ENCODE measurements around the gene AHSP. TPM values are rescaled to one million over a fixed set of nuclear protein-coding genes. Genes with fewer than 3 reads are reported as not detected.

AHSP gene
- not detected for total RNA-seq
- not detected for polyA plus RNA-seq
- long read RNA-seq, donor 1 = 0 reads
- long read RNA-seq, donor 2, partial matches to known transcripts = 0 of 2 reads
- long read RNA-seq, donor 2, other reads (novel, unspliced or antisense) = 0 of 2 reads
- long read RNA-seq, donor 3 = 0 reads

GRCh38 chr16:31527734-31528274 lies at the start of gene AHSP:
Gene AHSP (plus strand): TSS chr16:31527900. CDS start chr16:31528140, 240 bp downstream.
- no peak for DNase-seq
- no peak for TF ChIP-seq POLR2A (IDR thresholded peaks at IDR 0.05)
- TF ChIP-seq CTCF (IDR thresholded peaks at IDR 0.05) = no peak
- no peak for TF ChIP-seq EP300 (IDR thresholded peaks at IDR 0.05)
- intact Hi-C loops (cut with DNase I) = no loop called here
- Histone ChIP-seq H3K27me3 (no peaks in the 10 kb centered on the region), H3K4me3 (peak within 1 kb of the TSS; percentile 35), H3K4me1 (ENCODE audit: insufficient read depth) (peaks cover 3% of the 10 kb centered on the region), H3K36me3 (no peaks in the 10 kb centered on the region), H3K27ac (peak within 1 kb of the TSS in 1 of 2 donors; percentile 7), H3K9me3 (no peaks in the 10 kb centered on the region)
- 62 to 72% (median 70%) methylated on average over 6 of the region's 6 CpGs for WGBS, 3 donors

- Histone ChIP-seq H3K4me3 (no peak overlapping the region), H3K9me3 (no peaks in the 10 kb centered on the region), H3K36me3 (no peaks in the 10 kb centered on the region), H3K4me1 (ENCODE audit: insufficient read depth) (no peaks in the 10 kb centered on the region), H3K27me3 (no peaks in the 10 kb centered on the region), H3K27ac (no peak overlapping the region)
- intact Hi-C loops (cut with DNase I) = no loop called here
- no peak for DNase-seq
- WGBS, 3 donors = 79 to 84% (median 83%) methylated on average over 3 of the region's 3 CpGs
- no peak for TF ChIP-seq POLR2A (IDR thresholded peaks at IDR 0.05)
- TF ChIP-seq EP300 (IDR thresholded peaks at IDR 0.05) = no peak
- TF ChIP-seq CTCF (IDR thresholded peaks at IDR 0.05) = no peak
Measured at GRCh38 chr16:31478956-31479355, 48.7 kb upstream of the AHSP start.

GRCh38 chr16:31479751-31480150 lies 47.9 kb upstream of the AHSP start:
- H3K27me3 ChIP-seq = no peaks in the 10 kb centered on the region
- H3K4me1 ChIP-seq (ENCODE audit: insufficient read depth) = no peaks in the 10 kb centered on the region
- intact Hi-C loops (cut with DNase I) = no loop called here
- WGBS, 3 donors = 65 to 80% (median 66%) methylated on average over 9 of the region's 9 CpGs
- H3K36me3 ChIP-seq = no peaks in the 10 kb centered on the region
- no peak overlapping the region for H3K4me3 ChIP-seq
- no peak overlapping the region for H3K27ac ChIP-seq
- TF ChIP-seq EP300 (IDR thresholded peaks at IDR 0.05) = no peak
- TF ChIP-seq CTCF (IDR thresholded peaks at IDR 0.05) = no peak
- no peak for TF ChIP-seq POLR2A (IDR thresholded peaks at IDR 0.05)
- H3K9me3 ChIP-seq = no peaks in the 10 kb centered on the region
- no peak for DNase-seq

GRCh38 chr16:31480851-31481536 lies 46.7 kb upstream of the AHSP start:
- intact Hi-C loops (cut with DNase I) = no loop called here
- peak in 2 of 5 donors; percentile 33 to 36 for DNase-seq
- Histone ChIP-seq H3K9me3 (no peaks in the 10 kb centered on the region), H3K36me3 (no peaks in the 10 kb centered on the region), H3K4me1 (ENCODE audit: insufficient read depth) (no peaks in the 10 kb centered on the region), H3K4me3 (no peak overlapping the region), H3K27ac (no peak overlapping the region), H3K27me3 (no peaks in the 10 kb centered on the region)
- TF ChIP-seq CTCF (IDR thresholded peaks at IDR 0.05) (no peak), EP300 (IDR thresholded peaks at IDR 0.05) (no peak), POLR2A (IDR thresholded peaks at IDR 0.05) (no peak)
- 7 to 9% (median 7%) methylated on average over 7 of the region's 7 CpGs for WGBS, 3 donors

All from ovary (tissue), 10 donors.